ENCODE data around the gene ATP8B3. TPM values are rescaled to one million over a fixed set of nuclear protein-coding genes. Genes with fewer than 3 reads are reported as not detected.

ATP8B3 gene
- total RNA-seq, 1 donor from 2014 or later = 0.69 TPM

DNA sequence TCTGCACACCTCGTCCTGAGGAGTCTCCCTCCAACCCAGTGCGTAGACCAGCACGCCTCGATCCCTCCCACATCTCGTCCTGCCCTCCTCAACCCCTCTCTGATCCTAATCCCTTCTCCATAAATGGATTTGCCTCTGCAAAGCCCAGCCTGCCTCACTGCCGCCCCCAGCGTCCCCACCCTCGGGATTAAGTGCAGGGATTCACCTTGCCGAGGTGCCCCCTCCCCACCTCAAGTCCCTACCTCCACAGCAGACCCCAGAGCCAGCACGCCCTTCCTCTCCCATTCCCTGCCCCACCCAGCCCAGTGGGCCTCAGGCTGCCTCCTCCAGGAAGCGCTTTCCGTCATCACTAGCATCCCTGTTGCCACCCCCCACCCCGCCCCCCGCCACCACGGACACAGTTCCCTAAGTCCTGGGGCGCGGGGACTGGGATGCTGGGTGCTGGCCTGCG is 47.3 kb upstream of the ATP8B3 start:
- Mint-ChIP-seq H3K27me3 (ENCODE audit: unreplicated experiment) (peaks cover 18% of the 10 kb centered on the region), H3K27ac (ENCODE audit: unreplicated experiment) (peak overlapping the region; percentile 57), H3K4me1 (ENCODE audit: unreplicated experiment) (peaks cover 9% of the 10 kb centered on the region), H3K4me3 (ENCODE audit: unreplicated experiment) (peak overlapping the region; percentile 47), H3K36me3 (ENCODE audit: low read depth, unreplicated experiment) (peaks cover 4% of the 10 kb centered on the region), H3K9me3 (ENCODE audit: unreplicated experiment) (no peaks in the 10 kb centered on the region)
- TF ChIP-seq, protein P1, sequence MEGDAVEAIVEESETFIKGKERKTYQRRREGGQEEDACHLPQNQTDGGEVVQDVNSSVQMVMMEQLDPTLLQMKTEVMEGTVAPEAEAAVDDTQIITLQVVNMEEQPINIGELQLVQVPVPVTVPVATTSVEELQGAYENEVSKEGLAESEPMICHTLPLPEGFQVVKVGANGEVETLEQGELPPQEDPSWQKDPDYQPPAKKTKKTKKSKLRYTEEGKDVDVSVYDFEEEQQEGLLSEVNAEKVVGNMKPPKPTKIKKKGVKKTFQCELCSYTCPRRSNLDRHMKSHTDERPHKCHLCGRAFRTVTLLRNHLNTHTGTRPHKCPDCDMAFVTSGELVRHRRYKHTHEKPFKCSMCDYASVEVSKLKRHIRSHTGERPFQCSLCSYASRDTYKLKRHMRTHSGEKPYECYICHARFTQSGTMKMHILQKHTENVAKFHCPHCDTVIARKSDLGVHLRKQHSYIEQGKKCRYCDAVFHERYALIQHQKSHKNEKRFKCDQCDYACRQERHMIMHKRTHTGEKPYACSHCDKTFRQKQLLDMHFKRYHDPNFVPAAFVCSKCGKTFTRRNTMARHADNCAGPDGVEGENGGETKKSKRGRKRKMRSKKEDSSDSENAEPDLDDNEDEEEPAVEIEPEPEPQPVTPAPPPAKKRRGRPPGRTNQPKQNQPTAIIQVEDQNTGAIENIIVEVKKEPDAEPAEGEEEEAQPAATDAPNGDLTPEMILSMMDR (IDR thresholded peaks at IDR 0.05; ENCODE audit: unreplicated experiment) = no peak
- DNase-seq (ENCODE audit: low spot score) = no peak

DNA sequence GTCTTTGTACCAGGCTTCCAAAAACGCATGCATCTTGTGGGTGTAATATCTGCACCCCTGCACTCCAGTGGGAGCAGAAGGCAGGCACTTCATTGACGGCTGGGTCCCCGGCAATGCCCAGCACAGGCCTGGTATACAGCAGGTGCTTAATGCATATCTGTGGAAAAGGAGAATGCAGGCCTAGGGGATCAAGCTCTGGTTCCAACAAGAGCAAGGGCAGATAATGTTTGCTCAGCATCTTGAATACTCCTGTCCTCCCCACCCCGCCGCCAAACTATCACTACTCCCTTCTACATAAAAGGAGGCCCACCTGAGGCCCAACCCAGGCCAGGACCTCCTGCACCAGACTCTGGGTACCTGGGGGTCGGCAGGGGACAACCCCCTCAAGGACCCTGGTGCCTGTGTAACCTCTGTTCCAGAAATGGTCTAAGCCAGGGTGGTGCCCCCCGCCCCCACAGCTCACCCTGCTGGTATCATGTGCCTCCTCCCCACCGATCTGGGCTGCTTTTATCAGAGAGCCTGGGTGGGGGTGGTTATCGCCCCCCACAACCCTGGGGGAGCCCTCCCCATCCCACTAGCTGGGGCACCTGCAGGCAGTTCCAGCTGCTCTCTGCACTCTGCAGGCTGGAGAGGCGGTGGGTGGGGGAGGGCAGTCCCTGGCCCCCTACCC is 46.5 kb upstream of the ATP8B3 start:
- Mint-ChIP-seq H3K4me1 (ENCODE audit: unreplicated experiment) (peaks cover 9% of the 10 kb centered on the region), H3K27ac (ENCODE audit: unreplicated experiment) (no peak overlapping the region), H3K4me3 (ENCODE audit: unreplicated experiment) (no peak overlapping the region), H3K36me3 (ENCODE audit: low read depth, unreplicated experiment) (peaks cover 4% of the 10 kb centered on the region), H3K27me3 (ENCODE audit: unreplicated experiment) (peaks cover 18% of the 10 kb centered on the region), H3K9me3 (ENCODE audit: unreplicated experiment) (no peaks in the 10 kb centered on the region)
- DNase-seq (ENCODE audit: low spot score) = no peak
- TF ChIP-seq, protein P1 (IDR thresholded peaks at IDR 0.05; ENCODE audit: unreplicated experiment) = no peak

- Mint-ChIP-seq H3K36me3 (ENCODE audit: low read depth, unreplicated experiment) (peaks cover 4% of the 10 kb centered on the region), H3K4me1 (ENCODE audit: unreplicated experiment) (peaks cover 9% of the 10 kb centered on the region)
Observed at GRCh38 chr19:1857648-1858326, 45.7 kb upstream of the ATP8B3 start.

DNA sequence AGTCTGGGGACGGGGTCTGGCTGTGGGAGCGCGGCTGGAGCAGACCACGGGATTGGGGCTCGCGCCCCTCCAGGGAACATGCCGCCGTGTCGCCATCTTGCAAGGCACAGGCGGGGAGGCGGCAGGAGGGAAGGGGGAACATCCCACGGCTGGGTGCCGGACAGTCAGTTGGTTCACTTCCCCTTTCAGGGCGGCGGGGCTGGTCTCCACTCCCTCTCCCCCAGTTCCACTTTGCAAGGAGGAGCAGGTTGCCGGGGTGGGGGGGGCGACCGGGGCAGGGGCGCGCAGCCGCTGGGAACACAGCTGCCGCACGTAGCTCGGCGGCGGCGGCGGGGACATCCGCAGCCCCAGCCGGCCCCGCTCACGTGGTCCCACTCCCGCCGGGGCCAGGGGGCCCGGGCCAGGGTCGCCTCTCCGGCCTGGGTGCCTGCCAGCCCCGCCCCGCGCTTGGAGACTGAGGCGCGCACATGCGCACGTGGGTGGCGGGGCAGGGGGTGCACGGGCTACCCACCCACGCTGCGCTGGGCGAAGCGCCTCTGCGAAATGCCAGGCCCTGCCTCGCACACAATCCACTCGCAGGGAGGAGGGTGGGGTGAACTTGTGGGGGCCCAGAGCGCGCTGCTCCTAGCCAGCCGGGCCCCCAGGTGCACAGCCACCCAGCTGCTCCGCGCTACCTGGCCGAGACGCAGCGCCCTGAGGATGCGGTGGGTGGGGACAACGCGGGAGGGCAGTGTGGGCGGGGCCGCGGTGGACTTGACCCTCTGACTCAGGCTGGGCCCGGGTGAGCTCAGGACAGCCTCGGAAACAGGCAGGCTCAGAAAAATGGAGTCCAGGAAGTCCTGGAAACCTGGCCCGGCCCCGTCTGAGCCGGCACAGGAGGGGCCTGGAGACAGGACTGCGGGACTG is 44.9 kb upstream of the ATP8B3 start:
- TF ChIP-seq, protein P1 (IDR thresholded peaks at IDR 0.05; ENCODE audit: unreplicated experiment) = no peak
- Mint-ChIP-seq H3K36me3 (ENCODE audit: low read depth, unreplicated experiment) (peaks cover 4% of the 10 kb centered on the region), H3K27me3 (ENCODE audit: unreplicated experiment) (peaks cover 16% of the 10 kb centered on the region), H3K27ac (ENCODE audit: unreplicated experiment) (no peak overlapping the region), H3K4me1 (ENCODE audit: unreplicated experiment) (peaks cover 9% of the 10 kb centered on the region), H3K4me3 (ENCODE audit: unreplicated experiment) (no peak overlapping the region), H3K9me3 (ENCODE audit: unreplicated experiment) (no peaks in the 10 kb centered on the region)
- DNase-seq (ENCODE audit: low spot score) = peak; percentile 59

More at GRCh38 chr19:1857648-1858326, 45.7 kb upstream of the ATP8B3 start:
- H3K27me3 Mint-ChIP-seq (ENCODE audit: unreplicated experiment) = peaks cover 22% of the 10 kb centered on the region
- no peak overlapping the region for H3K27ac Mint-ChIP-seq (ENCODE audit: unreplicated experiment)
- H3K4me3 Mint-ChIP-seq (ENCODE audit: unreplicated experiment) = no peak overlapping the region
- no peak for DNase-seq (ENCODE audit: low spot score)
- TF ChIP-seq, protein P1 (IDR thresholded peaks at IDR 0.05; ENCODE audit: unreplicated experiment) = no peak
- no peaks in the 10 kb centered on the region for H3K9me3 Mint-ChIP-seq (ENCODE audit: unreplicated experiment)
